NCI-H2171 treated with DMSO at 0.1 percent for 48 hours (cell line): ENCODE measurements around the gene ARNT2.

Experiments used
- DNase-seq: peaks from one replicate; lab custom pipeline; 2025; lab: John Stamatoyannopoulos, UW

ARNT2 gene

DNA sequence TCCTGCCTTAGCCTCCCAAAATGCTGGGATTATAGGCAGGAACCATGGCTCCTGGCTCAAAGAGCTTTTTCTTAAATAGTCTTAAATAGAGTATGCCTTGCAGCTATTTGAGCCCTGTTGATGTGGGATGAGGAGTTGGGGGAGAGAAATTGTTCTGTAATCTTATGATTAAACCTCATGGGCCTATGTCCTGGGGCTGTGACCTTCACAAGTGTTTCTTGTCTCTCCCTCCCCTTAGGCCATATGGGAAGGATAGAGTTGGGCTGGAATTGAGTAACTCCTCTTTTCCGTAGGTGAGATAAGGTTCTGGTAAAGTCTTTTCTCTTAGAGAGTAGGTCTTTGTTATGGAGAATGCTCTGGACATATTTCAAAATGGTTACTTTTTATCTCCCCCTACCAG is 114.3 kb downstream of the ARNT2 start:
- DNase-seq = no peak

DNA sequence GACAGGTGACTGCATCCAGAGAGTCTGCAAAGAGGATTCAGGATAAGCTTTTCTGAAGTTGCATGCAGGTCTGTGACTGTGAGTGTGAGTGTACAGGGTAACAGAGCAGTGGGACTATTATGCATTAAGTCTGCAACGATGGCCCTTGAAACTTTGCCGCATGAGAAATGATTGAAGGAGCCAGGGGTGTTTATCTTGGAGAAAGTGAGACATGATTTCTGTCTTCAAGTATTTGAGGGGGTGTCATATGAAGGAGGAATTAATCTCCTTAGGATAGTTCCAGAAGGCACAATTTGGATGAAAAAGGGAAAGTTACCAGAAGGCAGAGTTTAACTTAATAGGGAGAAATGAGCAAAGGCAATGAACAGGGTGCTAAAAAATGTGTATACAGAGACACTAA is 119.6 kb downstream of the ARNT2 start:
- no peak for DNase-seq

DNA sequence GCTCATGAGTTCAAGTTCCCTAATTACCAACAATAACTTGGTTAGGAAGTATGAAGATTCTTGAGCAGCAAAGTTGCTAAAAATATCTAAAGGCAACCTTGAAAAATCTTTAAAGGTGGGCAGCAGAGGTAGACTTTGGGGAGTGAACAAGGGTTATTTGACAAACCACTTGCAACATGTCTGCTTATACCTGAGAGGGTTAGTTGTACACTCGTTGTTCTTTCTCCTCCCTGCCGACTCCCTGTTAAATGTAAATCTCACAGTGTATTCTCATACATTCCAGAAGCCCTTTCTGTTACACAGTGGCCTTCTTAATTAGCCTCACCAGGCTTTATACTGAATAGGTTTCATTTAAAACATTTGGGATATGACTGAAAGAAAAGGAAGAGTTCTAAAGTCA is 121.7 kb downstream of the ARNT2 start:
- no peak for DNase-seq

DNA sequence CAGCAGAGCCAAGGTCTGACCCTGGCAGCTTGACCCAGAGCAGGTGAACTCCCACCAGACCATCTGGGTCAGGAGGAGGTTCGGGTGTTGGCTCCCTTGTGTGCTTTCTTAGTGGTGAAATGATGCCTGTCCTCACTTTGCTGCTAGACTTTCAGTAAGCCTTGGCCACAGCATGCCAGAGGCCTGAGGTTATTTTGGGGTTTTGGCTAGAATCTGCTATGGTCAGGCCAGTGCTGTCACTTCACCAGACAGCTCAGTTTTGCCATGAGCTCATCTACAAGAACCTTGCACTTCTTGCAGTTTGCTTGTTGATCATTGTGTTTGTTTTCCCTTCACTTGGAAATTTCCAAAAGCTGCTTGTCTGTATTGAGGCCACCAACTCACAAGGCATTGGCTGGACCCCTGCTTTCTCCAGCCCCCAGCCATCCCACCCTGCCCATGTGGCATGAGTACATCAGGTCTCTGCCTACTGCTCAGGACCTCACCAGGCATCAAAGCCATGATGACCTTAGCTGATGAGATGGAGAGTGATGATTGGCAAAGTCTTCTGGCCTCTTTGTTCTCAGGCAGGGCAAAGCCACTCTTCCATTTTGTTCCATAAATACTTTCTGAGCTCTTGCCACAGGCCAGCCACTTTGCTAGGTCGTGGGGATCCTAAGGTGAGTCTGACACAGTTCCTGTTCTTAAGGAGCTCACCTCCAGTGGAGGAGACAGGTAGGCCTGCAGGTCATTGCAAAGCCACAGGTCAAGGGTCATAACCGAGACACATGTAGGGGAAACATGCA is 122.6 kb downstream of the ARNT2 start:
- no peak for DNase-seq

DNA sequence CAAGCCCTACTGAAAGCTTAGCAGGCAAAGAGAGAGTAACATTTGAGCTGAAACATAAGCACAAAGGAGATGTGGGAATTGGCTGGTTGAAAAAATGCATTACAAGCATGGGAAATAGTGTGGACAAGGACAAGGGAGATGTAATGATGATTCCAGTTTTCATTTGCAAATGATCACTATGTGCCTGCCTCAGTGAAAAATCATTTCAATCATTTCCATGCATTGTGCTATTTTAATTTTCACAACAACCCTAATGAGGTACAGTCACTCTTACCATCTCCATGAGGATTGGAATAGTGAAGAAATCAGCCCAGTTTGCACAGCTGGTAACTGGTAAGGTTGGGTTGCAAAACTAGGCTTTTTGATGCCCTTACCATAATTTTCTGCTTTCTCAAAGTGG is 123.2 kb downstream of the ARNT2 start:
- no peak for DNase-seq

DNA sequence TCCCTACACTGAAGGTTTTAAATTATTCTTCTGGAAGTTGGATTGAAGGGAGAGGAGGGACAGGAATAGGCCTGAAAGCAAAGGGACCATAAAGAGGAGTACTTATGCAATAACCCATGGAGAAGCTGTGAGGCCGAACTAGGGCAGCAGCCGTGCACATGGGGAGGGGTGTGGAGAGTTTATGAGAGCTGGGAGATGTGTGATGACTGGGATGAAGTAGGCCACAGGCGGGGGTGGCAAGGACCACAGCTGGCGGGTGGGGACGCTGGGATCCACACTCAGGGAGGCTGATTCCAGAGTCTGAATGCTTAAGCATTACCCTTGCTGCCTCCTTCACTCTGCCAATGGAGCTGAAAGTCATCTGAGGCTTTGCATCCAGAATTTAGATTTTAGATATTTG is 123.8 kb downstream of the ARNT2 start:
- DNase-seq = no peak

DNA sequence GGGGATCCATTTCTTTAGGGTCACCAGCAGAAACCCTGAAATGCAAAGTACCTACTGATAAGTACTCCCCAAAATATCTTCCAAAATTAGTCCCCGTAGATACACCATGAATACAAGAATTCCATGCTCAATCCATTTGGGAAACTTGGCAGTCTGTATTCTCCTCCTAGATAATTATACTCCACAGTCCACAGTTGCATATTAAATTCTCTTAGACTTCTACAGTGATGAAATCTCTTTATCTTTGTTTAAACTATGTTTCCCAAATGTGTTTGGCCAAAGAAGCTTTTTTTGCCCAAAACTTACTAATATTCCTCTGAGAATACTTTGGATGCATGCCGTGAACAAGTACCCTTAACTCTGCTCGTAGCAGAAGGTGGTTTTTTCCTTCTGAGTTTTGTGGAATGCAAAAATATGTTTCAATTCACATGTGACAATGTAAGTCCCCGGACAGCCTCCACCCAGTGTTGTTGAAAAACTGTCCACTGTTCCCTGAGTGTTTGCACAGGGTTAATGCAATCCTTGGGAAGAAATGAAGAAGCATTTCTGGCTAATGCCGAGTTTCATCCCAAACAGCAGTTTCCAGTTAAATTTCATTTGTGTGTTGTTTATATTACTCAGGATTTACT is 126.7 kb downstream of the ARNT2 start:
- no peak for DNase-seq

DNA sequence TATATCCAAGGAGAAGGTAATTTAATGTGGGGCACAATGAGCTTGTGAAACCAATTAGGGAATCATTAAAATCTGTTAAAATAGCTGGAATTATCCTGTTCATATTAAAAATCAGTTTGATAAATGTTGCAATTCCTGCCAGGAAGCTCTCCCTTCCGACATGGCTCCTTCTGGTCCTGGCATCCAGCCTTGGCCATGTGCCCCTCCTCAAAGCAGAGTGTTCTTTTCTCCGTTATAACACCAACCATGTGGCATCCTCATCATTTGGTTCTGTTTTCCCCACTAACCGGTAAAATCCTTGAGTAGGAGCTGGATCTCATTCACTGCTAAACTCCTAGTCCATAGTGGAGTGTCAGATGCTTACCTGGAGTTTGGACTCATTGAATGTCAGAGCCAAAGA is 127.2 kb downstream of the ARNT2 start:
- no peak for DNase-seq

DNA sequence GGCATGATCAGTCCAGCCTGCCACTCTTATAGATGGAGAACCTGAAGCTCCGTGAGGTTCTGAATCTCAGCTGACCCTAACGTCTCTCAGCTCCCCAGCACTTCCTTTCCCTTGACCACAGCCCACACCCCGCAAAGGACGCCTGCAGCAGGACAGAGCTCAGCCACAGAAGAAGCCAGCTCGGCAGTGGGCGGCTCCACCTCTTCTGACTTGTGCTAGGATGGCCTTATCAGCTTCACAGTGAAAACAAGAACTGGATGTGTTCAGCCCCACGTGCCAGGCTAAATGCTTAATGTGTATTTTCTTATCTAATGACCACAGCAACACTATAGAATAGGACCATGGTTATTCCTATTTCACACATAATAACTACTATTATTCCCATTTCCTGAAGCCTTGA is 127.6 kb downstream of the ARNT2 start:
- no peak for DNase-seq

DNA sequence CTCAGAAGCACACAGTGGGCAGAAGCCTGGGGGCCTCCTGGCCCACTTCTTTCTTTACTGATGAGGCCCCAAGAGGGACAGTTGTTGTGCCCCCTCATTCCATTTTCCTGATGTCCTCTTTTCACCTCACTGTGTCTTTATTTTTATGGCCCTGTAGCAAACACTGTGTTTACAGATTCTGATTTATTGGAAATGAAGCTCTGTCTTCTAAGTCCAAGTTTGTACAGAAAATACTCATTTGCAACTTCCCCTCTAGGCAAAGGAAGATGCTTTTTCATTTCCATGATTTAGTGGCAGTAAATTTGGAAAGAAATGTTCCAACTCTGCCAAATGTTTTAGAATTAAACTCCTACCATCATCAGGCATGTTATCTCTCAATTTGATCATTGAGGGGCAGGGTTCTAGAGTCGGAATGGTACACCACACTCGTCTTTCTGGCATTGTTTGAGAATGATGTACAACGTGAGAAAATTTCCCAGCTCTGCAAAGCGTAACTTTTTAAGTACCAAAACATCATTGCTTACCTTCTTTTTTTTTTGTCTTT is 129.7 kb downstream of the ARNT2 start:
- no peak for DNase-seq

DNA sequence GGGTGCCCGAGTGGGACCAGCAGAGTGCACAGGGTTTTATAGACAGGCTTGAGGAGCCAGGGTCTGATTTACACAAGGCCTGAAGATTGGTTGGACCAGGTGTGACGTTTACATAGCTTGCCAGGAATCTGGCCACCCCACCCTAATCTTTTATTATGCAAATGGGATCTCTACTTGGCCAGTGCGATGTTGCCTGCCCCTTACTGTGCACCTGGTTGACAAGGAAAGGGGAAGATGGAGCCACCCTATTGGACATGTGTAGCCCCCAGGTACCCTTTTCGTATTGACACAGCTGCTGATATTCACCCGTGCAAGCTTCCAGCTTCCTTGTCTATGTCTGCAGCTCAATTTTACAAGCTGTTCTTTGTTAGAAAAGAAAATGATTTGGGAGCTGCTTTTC is 132.0 kb downstream of the ARNT2 start:
- DNase-seq = no peak

DNA sequence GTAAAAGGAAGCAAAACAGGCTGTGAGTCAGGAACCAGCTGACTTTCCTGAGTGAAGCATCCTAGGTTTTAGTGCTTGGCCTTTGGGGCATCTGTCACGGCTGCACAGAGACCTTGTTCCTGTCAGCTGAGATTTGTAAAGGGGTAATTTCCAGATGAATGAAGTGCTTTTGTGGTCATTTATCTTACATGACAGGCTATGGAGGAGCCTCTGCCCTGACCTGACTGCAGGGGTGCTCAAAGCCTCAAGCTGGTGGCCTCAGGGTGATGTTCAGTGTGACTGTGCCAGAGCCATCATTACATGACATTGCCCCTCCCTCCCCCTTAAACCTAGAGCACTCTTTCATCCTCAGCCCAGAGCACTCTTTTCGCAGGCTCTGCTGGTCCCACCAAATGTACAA is 132.5 kb downstream of the ARNT2 start:
- no peak for DNase-seq

DNA sequence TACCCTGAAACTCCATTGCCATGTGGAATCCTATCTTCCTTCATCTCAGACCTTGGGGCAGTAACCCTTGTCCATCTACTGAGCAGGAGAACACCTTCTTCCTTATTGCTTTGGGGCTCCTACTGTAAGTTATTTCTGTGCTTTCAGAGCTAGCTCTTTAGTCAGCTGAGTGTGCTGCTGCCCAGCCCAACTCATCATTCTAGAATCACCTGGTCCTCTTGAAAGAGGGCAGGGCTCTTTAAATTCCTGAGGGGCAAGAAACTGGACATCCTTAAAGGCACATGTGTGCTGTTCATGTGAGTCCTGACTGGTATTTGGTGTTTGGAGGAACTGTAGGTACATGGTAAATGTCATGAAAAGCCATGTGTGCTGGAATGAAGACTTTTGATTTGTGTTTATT is 140.9 kb downstream of the ARNT2 start:
- no peak for DNase-seq

DNA sequence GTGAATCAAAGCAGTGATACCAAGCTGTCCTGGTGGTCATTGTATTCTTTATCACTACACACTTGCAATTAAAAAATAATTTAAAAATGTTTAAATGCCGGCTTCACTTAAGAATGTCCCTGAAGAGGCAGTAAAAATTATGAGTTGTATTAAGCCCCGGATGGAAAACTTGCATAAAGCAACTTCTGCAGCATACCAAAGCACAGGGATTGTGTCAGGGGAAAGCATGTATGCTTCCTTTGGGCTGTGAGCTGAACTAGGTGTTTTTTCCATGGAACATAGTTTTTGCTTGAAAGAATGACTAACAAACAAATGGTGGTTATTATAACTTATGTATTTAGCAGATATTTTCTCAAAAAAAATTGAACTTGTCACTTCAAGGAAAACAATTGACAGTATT is 143.1 kb downstream of the ARNT2 start:
- DNase-seq = no peak

DNA sequence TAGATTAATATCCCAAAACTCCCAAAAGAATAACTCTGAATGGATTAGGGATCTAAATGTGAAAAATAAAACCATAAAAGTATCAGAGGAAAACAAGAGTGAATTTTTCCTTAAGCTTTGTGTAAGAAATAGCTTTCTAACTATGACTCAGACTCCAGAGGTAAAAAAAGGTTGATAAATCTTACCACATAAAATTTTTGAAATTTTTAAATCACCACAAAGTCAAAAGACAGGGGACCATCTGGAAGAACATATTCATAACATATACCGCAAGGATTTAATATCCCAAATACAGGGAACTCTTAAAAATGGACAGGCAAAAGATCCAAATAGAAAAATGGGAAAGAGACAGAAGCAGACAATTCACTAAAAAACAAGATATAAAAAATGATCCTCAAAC is 145.0 kb downstream of the ARNT2 start:
- DNase-seq = no peak

DNA sequence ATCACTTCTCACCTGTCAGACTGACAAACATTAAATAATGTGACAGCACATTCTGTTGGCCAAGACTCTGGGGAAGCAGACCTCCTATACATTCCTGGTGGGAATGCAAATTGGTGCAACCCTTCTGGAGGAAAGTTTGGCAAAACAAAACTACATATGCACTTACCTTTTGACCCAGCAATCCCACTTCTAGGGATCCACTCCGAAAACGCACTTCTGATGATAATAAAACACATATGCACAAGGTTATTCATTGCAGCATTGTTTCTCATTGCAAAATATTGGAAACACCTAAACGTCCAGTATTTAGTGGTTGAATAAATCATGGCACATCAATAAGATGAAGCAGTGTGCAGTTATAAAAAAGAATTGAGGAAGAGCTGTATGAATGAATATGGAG is 145.5 kb downstream of the ARNT2 start:
- DNase-seq = no peak

DNA sequence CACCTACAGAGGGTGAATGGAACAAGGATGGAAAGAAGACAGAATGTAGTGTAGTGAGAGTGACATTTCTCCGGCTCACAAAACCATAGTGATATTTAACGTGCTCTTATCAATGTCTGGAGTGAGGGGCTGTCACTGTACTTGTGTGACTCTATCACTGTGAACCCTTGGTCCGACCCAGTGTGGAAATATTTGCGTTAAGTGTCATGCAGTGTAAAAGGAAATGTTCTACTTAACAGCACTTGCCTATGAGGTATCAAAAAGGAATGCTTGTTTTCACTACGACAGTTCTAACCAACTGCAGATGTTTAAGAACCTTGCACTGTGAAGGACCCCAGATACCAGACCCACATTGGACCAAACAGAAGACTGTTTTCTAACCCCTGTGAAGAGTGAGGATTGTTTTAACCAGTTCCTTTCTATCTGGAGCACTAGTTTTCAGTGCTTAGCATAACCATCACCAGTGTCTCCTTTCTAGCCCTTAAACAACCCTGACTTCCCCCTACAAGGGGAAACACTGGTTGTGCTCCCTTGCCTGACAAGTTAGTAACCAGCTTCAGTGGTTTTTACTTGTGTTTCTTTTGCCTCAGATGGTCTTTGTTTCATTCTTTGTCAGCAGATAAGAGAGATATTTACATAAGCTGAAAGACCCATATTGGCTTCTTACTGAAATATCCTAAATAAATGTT is 146.2 kb downstream of the ARNT2 start:
- no peak for DNase-seq

DNA sequence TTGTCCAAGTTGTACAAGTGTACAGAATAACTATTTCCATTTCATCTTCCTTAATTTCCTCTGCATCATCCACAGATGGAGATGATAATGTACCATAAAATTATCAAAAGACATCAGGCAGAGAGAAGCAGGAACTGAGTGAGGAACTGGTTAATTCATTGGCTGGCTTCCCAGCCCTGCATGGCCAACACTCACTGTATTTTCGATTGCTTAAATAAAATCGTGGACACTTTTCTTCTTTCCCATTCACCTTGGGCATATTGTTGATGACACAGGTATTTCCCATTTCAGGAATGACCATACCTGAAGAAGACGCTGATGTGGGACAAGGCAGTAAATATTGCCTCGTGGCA is 146.7 kb downstream of the ARNT2 start:
- no peak for DNase-seq

DNA sequence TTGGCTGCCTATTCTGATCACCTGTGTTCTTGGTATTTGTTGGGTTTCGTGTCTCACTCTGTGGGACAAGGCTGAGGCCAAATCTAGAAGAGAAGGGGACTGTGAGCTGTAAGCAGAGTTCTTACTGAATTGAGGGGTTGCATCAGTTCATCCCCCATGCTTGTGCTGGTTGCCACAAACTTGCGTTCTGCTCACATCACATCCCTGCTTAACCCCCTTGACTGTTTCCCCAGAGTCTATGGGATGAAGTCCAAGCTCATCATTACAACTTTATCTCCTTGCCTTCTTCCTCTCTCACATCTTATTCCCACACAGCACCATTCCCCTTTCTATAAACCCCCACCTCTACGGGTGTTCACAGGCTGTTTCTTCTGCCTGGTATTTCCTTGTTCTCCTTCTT is 147.2 kb downstream of the ARNT2 start:
- no peak for DNase-seq

DNA sequence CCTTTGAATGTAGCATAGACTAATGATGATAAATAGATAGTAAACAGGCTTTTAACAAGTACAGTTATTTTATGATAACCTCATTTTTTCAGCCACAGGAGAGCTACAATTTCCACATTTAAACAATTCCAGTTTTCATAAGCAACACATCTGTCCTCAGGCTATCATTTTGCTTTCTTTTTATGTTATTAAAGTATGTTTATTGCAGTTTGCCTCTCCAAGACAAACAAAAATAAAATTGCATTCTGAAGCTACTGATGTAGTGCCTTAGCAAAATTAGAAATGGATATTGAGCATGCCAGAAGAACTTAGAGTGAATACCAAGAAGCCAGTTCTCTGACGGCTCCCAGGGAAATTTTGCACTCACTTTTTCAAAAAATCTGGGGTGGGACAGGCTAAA is 150.4 kb downstream of the ARNT2 start:
- DNase-seq = no peak

DNA sequence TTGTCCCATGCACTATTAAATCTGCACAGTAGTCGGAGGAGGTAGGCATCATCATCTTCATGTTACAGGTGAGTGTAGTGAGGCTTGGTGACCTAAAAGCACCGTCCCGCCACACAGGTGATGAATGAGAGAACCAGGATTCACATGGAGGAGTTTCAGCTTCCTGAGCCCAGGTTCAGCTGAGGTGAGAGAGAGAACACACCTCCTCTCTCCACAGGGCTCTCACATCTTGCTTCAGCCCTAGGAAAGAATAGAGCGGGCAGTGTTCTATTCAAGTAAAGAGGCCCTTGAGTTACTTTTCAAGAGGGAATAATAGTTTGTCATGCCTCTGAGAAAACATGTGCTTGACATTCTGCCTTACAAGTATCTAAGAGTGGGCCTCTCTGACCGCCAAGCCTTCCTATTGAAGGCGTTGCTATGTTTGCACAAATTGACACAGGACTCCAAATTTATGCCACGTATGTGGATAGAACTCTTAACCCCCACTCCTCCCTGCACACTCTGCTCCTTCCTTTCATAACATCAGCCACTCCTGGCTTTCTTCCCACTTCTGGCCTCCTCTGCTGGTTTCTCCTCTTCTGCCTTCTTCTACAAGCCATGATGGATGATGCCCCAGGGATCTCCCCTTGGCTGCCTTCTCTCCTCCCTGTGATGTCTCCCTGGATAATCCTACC is 152.6 kb downstream of the ARNT2 start:
- no peak for DNase-seq

DNA sequence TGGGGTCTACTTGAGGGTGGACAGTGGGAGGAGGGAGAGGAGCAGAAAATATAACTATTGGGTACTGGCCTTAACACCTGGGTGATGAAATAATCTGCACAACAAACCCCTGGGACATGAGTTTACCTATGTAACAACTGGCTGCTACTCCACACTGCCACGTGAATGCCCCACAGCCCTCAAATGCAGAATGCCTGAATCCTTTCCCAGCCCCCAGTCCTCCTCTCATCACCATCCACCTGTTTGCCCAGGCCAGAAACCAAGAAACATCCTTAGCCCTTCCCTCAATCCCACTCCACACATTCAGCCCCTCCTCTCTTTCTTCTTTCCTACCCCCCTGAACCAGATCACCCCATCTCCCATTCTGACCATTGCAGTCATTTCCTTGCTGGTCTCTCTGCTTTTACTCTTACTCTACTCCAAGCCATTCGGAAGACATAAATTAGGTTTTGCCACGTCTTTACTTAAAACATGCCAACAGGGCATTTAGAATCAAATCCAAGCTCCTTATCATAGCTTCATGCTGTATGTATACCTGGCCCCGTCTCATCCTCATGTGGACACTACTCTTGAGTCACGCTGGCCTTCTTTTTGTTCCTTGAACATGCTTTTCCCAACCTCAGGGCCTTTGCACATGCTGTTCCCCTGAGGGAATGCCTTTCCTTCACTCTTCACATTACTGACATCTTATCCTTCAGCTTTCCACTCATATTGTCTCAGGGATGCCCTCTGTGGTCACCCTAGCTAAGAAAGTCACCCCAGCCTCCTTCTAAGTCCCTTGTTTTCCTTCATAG is 153.5 kb downstream of the ARNT2 start:
- DNase-seq = no peak
